SK-N-MC (cell line): Measurements from ENCODE around the gene CARS1.

ENCODE experiments used
- DNase-seq: peaks from one replicate; pipeline ENCODE4 v3.0.0-alpha.2; 2011; ENCODE audit warnings: low read depth, low spot score
- H3K27ac ChIP-seq: fragments of 200-600 bp; sonication (generic); 2 replicates; pipeline ENCODE4 v1.5.1; 2016; ENCODE audit warnings: mixed run types
- H3K36me3 ChIP-seq: fragments of 200-600 bp; sonication (generic); 2 replicates; pipeline ENCODE4 v1.6.1; 2017; ENCODE audit warnings: antibody characterized with exemption, low read length, mixed read lengths; ENCODE audit not compliant: insufficient read depth
- H3K4me3 ChIP-seq: fragments of 200-600 bp; sonication (generic); 2 replicates; pipeline ENCODE4 v1.5.1; 2016
- H3K9ac ChIP-seq: fragments of 200-600 bp; sonication (generic); 2 replicates; pipeline ENCODE4 v1.8.0; 2017; ENCODE audit warnings: mixed run types, mixed read lengths; ENCODE audit not compliant: insufficient read length
- H3K9me3 ChIP-seq: fragments of 200-600 bp; sonication (generic); 2 replicates; pipeline ENCODE4 v1.6.1; 2017; ENCODE audit warnings: low read depth, mild to moderate bottlenecking, antibody characterized with exemption, low read length, moderate library complexity, mixed read lengths
- EZH2 ChIP-seq: fragments of 200-600 bp; sonication (generic); IDR thresholded peaks from one replicate; pipeline ENCODE4 v1.6.1; 2017; ENCODE audit warnings: antibody characterized with exemption
- FOXP2 ChIP-seq: optimal IDR thresholded peaks from 2 replicates; pipeline ENCODE3; 2011; ENCODE audit warnings: mild to moderate bottlenecking, moderate library complexity; ENCODE audit not compliant: insufficient read depth; ENCODE audit errors: extremely low read length, control extremely low read depth
- POLR2AphosphoS5 ChIP-seq: IDR thresholded peaks from 2 replicates; pipeline ENCODE4 v1.6.1; 2012; ENCODE audit warnings: mild to moderate bottlenecking, low read depth, low read length, borderline replicate concordance

The CARS1 gene

DNA sequence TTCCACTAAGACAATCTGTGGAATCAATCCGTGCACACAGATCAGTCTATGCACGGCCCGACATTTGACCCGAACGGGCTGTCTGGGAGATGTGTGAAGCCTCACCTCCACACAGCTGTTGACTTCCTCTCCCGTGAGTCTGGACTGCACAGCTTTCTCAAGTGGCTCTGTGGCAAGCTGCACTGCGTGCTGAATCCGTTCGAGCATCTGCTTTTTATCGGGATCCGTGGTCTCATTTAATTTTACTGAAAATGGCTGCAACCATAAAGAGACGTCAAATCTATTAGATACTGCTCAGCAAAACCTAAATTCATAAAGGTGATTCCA is 19.3 kb downstream of the CARS1 start:
- H3K36me3 ChIP-seq, result peaks cover 93% of the 10 kb centered on the region
- no peak overlapping the region for H3K9ac ChIP-seq
- DNase-seq, result no peak
- H3K9me3 ChIP-seq, result no peaks in the 10 kb centered on the region
- H3K27ac ChIP-seq, result no peak overlapping the region
- no peak for TF ChIP-seq POLR2AphosphoS5
- TF ChIP-seq FOXP2, result no peak
- TF ChIP-seq EZH2, result no peak
- H3K4me3 ChIP-seq, result no peak overlapping the region

GRCh38 chr11:3037040-3037944 is 19.9 kb downstream of the CARS1 start:
- Histone ChIP-seq H3K9ac (no peak overlapping the region), H3K36me3 (peaks cover 93% of the 10 kb centered on the region), H3K27ac (no peak overlapping the region), H3K9me3 (no peaks in the 10 kb centered on the region), H3K4me3 (no peak overlapping the region)
- DNase-seq, result no peak
- TF ChIP-seq POLR2AphosphoS5 (no peak), EZH2 (no peak), FOXP2 (no peak)

- Histone ChIP-seq H3K27ac (no peak overlapping the region), H3K4me3 (no peak overlapping the region), H3K9ac (no peak overlapping the region), H3K36me3 (peaks cover 90% of the 10 kb centered on the region), H3K9me3 (no peaks in the 10 kb centered on the region)
- TF ChIP-seq POLR2AphosphoS5 (no peak), FOXP2 (no peak), EZH2 (no peak)
- DNase-seq, result no peak
Measured at GRCh38 chr11:3036419-3036818, 20.8 kb downstream of the CARS1 start.

GRCh38 chr11:3035333-3035732 is 21.9 kb downstream of the CARS1 start:
- no peak for TF ChIP-seq POLR2AphosphoS5
- TF ChIP-seq EZH2, result no peak
- no peak for TF ChIP-seq FOXP2
- H3K36me3 ChIP-seq, result peaks cover 89% of the 10 kb centered on the region
- no peak for DNase-seq
- H3K9ac ChIP-seq, result no peak overlapping the region
- H3K27ac ChIP-seq, result no peak overlapping the region
- H3K9me3 ChIP-seq, result no peaks in the 10 kb centered on the region
- no peak overlapping the region for H3K4me3 ChIP-seq

DNA sequence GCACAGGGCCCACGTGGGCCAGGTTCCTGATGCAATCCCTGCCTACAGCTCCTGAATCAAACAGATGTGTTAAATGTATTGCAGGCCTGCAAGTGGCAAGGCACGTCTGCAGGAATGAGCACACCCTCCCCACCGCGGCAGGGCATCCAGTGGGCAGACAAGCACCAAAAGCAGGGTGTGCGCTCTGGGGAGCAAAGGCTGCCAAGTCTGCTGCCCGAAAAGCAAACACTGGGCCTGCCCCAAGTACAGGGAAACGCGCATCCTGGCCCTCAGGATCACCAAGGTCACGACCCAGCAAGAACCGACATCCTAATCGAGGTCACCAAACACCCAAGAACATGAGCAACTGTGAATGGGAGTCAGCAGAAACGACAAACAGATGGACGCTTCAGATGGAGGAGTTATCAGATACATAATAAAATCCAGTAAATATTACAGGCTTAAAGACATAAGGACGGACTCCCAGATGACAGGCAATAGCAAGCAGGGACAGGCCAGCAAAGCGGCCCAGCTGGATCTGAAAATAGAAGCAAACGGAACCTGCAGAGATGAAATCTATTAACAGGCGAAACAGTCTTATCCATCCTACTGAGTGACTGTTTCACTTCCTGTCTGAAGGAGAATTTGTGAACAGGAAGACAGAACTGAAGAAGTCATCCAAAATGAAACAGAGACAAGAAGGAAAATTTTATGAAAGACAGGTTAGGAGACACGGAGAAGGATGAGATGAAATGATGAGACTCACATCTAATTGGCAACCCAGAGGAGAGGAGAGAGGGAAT is 26.7 kb downstream of the CARS1 start:
- no peak for DNase-seq
- H3K27ac ChIP-seq, result no peak overlapping the region
- no peak overlapping the region for H3K4me3 ChIP-seq
- no peak overlapping the region for H3K9ac ChIP-seq
- no peak for TF ChIP-seq FOXP2
- TF ChIP-seq POLR2AphosphoS5, result no peak
- no peak for TF ChIP-seq EZH2
- no peaks in the 10 kb centered on the region for H3K9me3 ChIP-seq
- peaks cover 85% of the 10 kb centered on the region for H3K36me3 ChIP-seq

- TF ChIP-seq POLR2AphosphoS5, result no peak
- TF ChIP-seq EZH2, result no peak
- no peak for TF ChIP-seq FOXP2
- Histone ChIP-seq H3K36me3 (peaks cover 84% of the 10 kb centered on the region), H3K9me3 (no peaks in the 10 kb centered on the region)
Measured at GRCh38 chr11:3028813-3029212, 28.4 kb downstream of the CARS1 start.

DNA sequence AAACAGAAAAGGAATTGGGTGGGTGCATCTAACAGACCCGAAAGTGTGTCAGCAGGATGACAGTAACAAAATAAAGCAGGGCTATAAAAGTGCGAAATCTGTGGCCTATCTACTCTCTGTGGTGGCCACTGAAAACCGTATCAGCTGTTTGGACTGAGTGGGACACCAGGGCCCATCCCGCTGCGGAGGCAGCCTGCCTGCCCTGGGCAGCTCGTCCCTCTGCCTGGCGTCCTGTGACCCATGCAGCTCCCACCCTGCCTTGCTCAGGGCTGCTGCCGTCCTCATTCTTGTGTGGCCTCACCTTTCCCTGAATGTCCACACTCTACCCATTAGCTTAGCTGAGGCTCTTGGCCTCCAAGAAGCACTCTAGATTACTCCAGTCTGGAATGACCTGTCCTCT is 30.4 kb downstream of the CARS1 start:
- no peak overlapping the region for H3K9ac ChIP-seq
- DNase-seq, result no peak
- H3K4me3 ChIP-seq, result no peak overlapping the region
- H3K9me3 ChIP-seq, result no peaks in the 10 kb centered on the region
- H3K27ac ChIP-seq, result no peak overlapping the region
- TF ChIP-seq FOXP2 (no peak), POLR2AphosphoS5 (no peak), EZH2 (no peak)
- H3K36me3 ChIP-seq, result peaks cover 70% of the 10 kb centered on the region

More at GRCh38 chr11:3028813-3029212, 28.4 kb downstream of the CARS1 start:
- no peak overlapping the region for H3K9ac ChIP-seq
- H3K4me3 ChIP-seq, result no peak overlapping the region
- H3K27ac ChIP-seq, result no peak overlapping the region
- DNase-seq, result no peak

DNA sequence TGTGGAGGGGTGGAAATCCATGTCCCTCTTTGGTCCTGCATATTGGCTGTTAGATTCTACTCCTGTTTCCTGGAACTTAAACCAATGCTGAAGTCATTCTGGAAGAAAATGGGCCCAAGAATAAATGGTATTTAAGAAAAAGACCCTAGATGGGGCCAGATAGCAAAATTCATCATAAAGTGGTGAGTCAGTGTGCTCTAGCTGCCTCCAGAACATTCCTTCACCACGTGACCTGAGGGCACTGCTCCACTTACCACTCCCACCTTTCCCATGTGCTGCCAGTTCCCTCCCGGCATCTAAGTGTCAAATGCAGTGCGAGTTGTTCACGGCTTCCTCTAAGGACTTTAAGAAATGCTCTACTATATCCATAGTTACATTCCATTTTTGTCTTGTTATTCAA is 34.2 kb downstream of the CARS1 start:
- no peak for TF ChIP-seq POLR2AphosphoS5
- no peak for TF ChIP-seq FOXP2
- no peak for TF ChIP-seq EZH2
- H3K9ac ChIP-seq, result no peak overlapping the region
- peaks cover 65% of the 10 kb centered on the region for H3K36me3 ChIP-seq
- no peaks in the 10 kb centered on the region for H3K9me3 ChIP-seq
- H3K4me3 ChIP-seq, result no peak overlapping the region
- DNase-seq, result no peak
- H3K27ac ChIP-seq, result no peak overlapping the region
